SW480 (cell line): Measurements from ENCODE around the gene CREB3.

Experiments
- DNase-seq: peaks from one replicate; pipeline ENCODE4 v3.0.0-alpha.2; 2016; ENCODE audit warnings: low spot score

The CREB3 gene

DNA sequence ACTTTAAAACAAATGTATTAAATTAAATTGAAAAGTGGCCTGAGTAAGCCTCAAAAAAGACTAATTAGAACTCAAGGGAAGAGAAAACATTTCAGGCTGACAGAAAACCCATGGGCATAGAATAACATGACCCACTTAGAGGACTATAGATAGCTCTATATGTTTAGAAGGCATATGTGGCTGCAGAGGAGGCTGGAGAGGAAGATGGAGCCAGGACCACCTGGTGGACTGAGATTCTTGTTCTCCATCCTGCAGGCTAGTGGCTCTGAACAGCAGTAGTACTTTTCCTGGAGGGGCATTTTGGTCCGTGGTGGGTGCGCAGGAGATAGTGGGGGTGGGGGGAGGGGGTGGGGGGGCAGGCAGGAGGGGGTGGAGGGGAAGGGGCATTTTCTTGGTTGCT, 48.6 kb downstream of the CREB3 start:
- DNase-seq: no peak

DNA sequence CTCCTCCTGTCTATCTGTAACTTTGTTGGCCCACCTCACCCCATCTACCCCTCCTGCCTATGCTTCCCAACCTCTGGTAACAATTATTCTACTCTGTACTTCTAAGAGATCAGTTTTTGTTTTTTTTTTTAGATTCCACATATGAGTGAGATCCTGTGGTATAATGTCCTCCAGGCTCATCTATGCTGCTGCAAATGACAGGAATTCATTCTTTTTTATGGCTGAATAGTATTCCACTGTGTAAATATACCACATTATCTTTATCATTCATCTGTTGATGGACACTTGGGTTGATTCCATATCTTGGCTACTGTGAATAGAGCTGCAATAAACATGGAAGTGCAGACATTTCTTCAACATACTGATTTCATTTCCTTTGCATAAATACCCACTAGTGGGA, 51.0 kb downstream of the CREB3 start:
- DNase-seq: no peak
